IPS-NIHi7 (cell line): ENCODE results near the gene LRRC28.

ENCODE experiments used
- DNase-seq: peaks from one replicate; pipeline ENCODE4 v3.0.0; 2012; ENCODE audit warnings: mixed read lengths; ENCODE audit errors: extremely low spot score

The LRRC28 gene

GRCh38 chr15:99249270-99249841, 1.9 kb upstream of the LRRC28 start, which contains the start of gene TTC23:
TSS of gene TTC23 (minus strand) at chr15:99249581. CDS start at chr15:99228712, 20,869 bp downstream.
- peak; percentile 72 for DNase-seq

- no peak for DNase-seq
Measured at GRCh38 chr15:99250001-99250400, 1.3 kb upstream of the LRRC28 start.

- no peak for DNase-seq
Measured at GRCh38 chr15:99250494-99250856, 806 bp upstream of the LRRC28 start.

GRCh38 chr15:99252326-99252725, 1.0 kb downstream of the LRRC28 start:
- no peak for DNase-seq

- no peak for DNase-seq
Measured at GRCh38 chr15:99253381-99254090, 2.3 kb downstream of the LRRC28 start.

- DNase-seq = no peak
Measured at GRCh38 chr15:99257107-99257750, 5.9 kb downstream of the LRRC28 start.

GRCh38 chr15:99264125-99264524, 12.8 kb downstream of the LRRC28 start:
- DNase-seq = no peak

- DNase-seq = no peak
Measured at GRCh38 chr15:99265541-99266070, 14.3 kb downstream of the LRRC28 start.

GRCh38 chr15:99267957-99268356, 16.7 kb downstream of the LRRC28 start:
- DNase-seq = no peak

GRCh38 chr15:99268431-99268830, 17.1 kb downstream of the LRRC28 start:
- no peak for DNase-seq

GRCh38 chr15:99273801-99274200, 22.5 kb downstream of the LRRC28 start:
- no peak for DNase-seq

- DNase-seq = no peak
Measured at GRCh38 chr15:99275061-99275460, 23.8 kb downstream of the LRRC28 start.

- no peak for DNase-seq
Measured at GRCh38 chr15:99275525-99276128, 24.3 kb downstream of the LRRC28 start.

GRCh38 chr15:99279290-99279689, 28.0 kb downstream of the LRRC28 start:
- DNase-seq = no peak

GRCh38 chr15:99279827-99280226, 28.5 kb downstream of the LRRC28 start:
- no peak for DNase-seq

GRCh38 chr15:99282121-99282520, 30.8 kb downstream of the LRRC28 start:
- no peak for DNase-seq

- no peak for DNase-seq
Measured at GRCh38 chr15:99282586-99282985, 31.3 kb downstream of the LRRC28 start.

- DNase-seq = no peak
Measured at GRCh38 chr15:99283717-99284116, 32.4 kb downstream of the LRRC28 start.

- no peak for DNase-seq
Measured at GRCh38 chr15:99291643-99292042, 40.4 kb downstream of the LRRC28 start.

- DNase-seq = no peak
Measured at GRCh38 chr15:99295840-99296239, 44.6 kb downstream of the LRRC28 start.

GRCh38 chr15:99296386-99296785, 45.1 kb downstream of the LRRC28 start:
- DNase-seq = no peak

GRCh38 chr15:99303907-99304306, 52.6 kb downstream of the LRRC28 start:
- DNase-seq = no peak
